Endothelial cell of umbilical vein (primary cell): ENCODE data around the gene BIRC5. TPM values are rescaled to one million over a fixed set of nuclear protein-coding genes. Genes with fewer than 3 reads are reported as not detected.

ENCODE experiments used
- BruUV-seq: library from RNA; stranded (reverse); fragments of 400-500 nt; replicated peaks from 2 replicates; lab custom pipeline; 2021; lab: Mats Ljungman, UMichigan
- CTCF ChIA-PET: fragments of 300-600, 350-600 bp; sonication (Branson Sonifier 250); formaldehyde crosslinking; loops from one replicate; lab custom pipeline; 2021; ENCODE audit warnings: antibody characterized with exemption, inconsistent platforms; lab: Charles Lee
- POLR2A ChIA-PET: fragments of 300-600, 350-600 bp; sonication (Branson Sonifier 250); formaldehyde crosslinking; loops from one replicate; lab custom pipeline; 2021; ENCODE audit warnings: antibody characterized with exemption, inconsistent platforms; lab: Charles Lee
- DNase-seq: peaks from one replicate; pipeline ENCODE4 v3.0.0-alpha.2; 2011; ENCODE audit warnings: low read depth, low spot score
- FAIRE-seq: peaks from 2 replicates; lab custom pipeline; 2011; peaks lifted over from hg19 to GRCh38; lab: Jason Lieb, UNC
- H2AFZ ChIP-seq: 2 replicates; pipeline ENCODE4 v1.6.0; 2012; ENCODE audit warnings: low read depth, low read length, control low read depth, inconsistent platforms
- H3K27ac ChIP-seq: 2 replicates; pipeline ENCODE4 v1.5.1; 2011; ENCODE audit warnings: low read depth, mild to moderate bottlenecking, control low read depth, low read length, moderate library complexity; ENCODE audit not compliant: insufficient read depth
- H3K27me3 ChIP-seq, 2 experiments: 2 replicates each; pipeline versions ENCODE4 v1.6.0 to v1.6.1; 2011; ENCODE audit warnings: low read length in 2 of 2, mixed read lengths in 1 of 2; ENCODE audit not compliant: control insufficient read depth in 2 of 2, insufficient read depth in 2 of 2
- H3K36me3 ChIP-seq, 2 experiments: 2 replicates in 1 of 2; 3 replicates in 1 of 2; pipeline ENCODE4 v1.5.1; 2011; ENCODE audit warnings: low read length in 2 of 2, mild to moderate bottlenecking in 1 of 2, moderate library complexity in 1 of 2; ENCODE audit not compliant: control insufficient read depth in 2 of 2, insufficient read depth in 2 of 2; ENCODE audit errors: extremely low read depth in 1 of 2
- H3K4me1 ChIP-seq: 3 replicates; pipeline ENCODE4 v1.5.1; 2011; ENCODE audit warnings: mild to moderate bottlenecking, low read length; ENCODE audit not compliant: control insufficient read depth, insufficient read depth; ENCODE audit errors: extremely low read depth
- H3K4me2 ChIP-seq: 2 replicates; pipeline ENCODE4 v1.6.1; 2011; ENCODE audit warnings: low read length, control low read depth, mixed read lengths; ENCODE audit not compliant: insufficient read depth
- H3K4me3 ChIP-seq, 3 experiments: fragments of 200-600 bp in 1 of 3; sonication (generic), shearing (Covaris generic) in 1 of 3; replicated peaks in 1 of 3; 2 replicates each; pipeline ENCODE4 v1.5.1; 2011 to 2016; ENCODE audit warnings: control low read depth in 3 of 3, low read length in 3 of 3, mild to moderate bottlenecking in 2 of 3, inconsistent platforms in 1 of 3, low read depth in 1 of 3, moderate library complexity in 1 of 3; ENCODE audit not compliant: insufficient read depth in 1 of 3
- H3K79me2 ChIP-seq: 2 replicates; pipeline ENCODE4 v1.6.0; 2012; ENCODE audit warnings: low read length, inconsistent platforms; ENCODE audit not compliant: control insufficient read depth, insufficient read depth
- H3K9ac ChIP-seq: replicated peaks from 2 replicates; pipeline ENCODE3; 2011; ENCODE audit warnings: low read length, control low read depth; ENCODE audit not compliant: insufficient read depth; ENCODE audit errors: extremely low read depth
- H3K9me1 ChIP-seq: replicated peaks from 3 replicates; pipeline ENCODE4 v1.6.0; 2011; ENCODE audit warnings: mild to moderate bottlenecking, low read length; ENCODE audit not compliant: control insufficient read depth, insufficient read depth; ENCODE audit errors: extremely low read depth
- H3K9me3 ChIP-seq: replicated peaks from 2 replicates; pipeline ENCODE4 v1.5.1; 2012; ENCODE audit warnings: low read length, inconsistent platforms; ENCODE audit not compliant: control insufficient read depth, insufficient read depth
- H4K20me1 ChIP-seq: replicated peaks from 2 replicates; pipeline ENCODE3; 2011; ENCODE audit warnings: mild to moderate bottlenecking, low read length; ENCODE audit not compliant: control insufficient read depth, insufficient read depth; ENCODE audit errors: extremely low read depth
- CTCF ChIP-seq, 2 donors: IDR thresholded peaks; 1 replicate in 1 of 2; 2 replicates in 1 of 2; pipeline ENCODE4 v1.5.1; 2011; ENCODE audit warnings: low read length in 2 of 2, mild to moderate bottlenecking in 2 of 2, moderate library complexity in 2 of 2, control low read depth in 1 of 2, inconsistent platforms in 1 of 2, low read depth in 1 of 2; ENCODE audit not compliant: insufficient read depth in 1 of 2; ENCODE audit errors: extremely low read depth in 1 of 2
- EZH2 ChIP-seq: IDR thresholded peaks from 2 replicates; pipeline ENCODE4 v1.6.1; 2012; ENCODE audit warnings: borderline replicate concordance, low read depth, mild to moderate bottlenecking, moderate library complexity, low read length, inconsistent platforms; ENCODE audit not compliant: severe bottlenecking
- FOS ChIP-seq: IDR thresholded peaks from 2 replicates; pipeline ENCODE4 v1.6.1; 2011; ENCODE audit warnings: mild to moderate bottlenecking, low read length, moderate library complexity, borderline replicate concordance; ENCODE audit not compliant: insufficient read depth
- GATA2 ChIP-seq: IDR thresholded peaks from 2 replicates; pipeline ENCODE4 v1.7.0; 2011; ENCODE audit warnings: low read depth, mild to moderate bottlenecking, moderate library complexity, mixed read lengths, low read length; ENCODE audit not compliant: insufficient read length, insufficient read depth
- JUN ChIP-seq: IDR thresholded peaks from 2 replicates; pipeline ENCODE4 v1.6.1; 2011; ENCODE audit warnings: borderline replicate concordance, low read depth; ENCODE audit not compliant: insufficient read length, insufficient read depth
- MAX ChIP-seq: IDR thresholded peaks from 2 replicates; pipeline ENCODE4 v1.6.1; 2011; ENCODE audit not compliant: insufficient read depth, insufficient read length
- MYC ChIP-seq: IDR thresholded peaks from one replicate; pipeline ENCODE4 v1.6.1; 2011; ENCODE audit warnings: mild to moderate bottlenecking, low read depth, low read length
- POLR2A ChIP-seq: IDR thresholded peaks from 2 replicates; pipeline ENCODE4 v1.6.1; 2012; ENCODE audit warnings: low read depth, mild to moderate bottlenecking, control low read depth, low read length
- POLR2AphosphoS5 ChIP-seq: IDR thresholded peaks from 2 replicates; pipeline ENCODE4 v1.6.1; 2012; ENCODE audit warnings: low read depth, mild to moderate bottlenecking, control low read depth, low read length, moderate library complexity; ENCODE audit not compliant: insufficient read depth
- dilution Hi-C: fragments of 300-500 bp; cut with MboI; formaldehyde crosslinking; loops from one replicate; pipeline ENCODE4 v1.15.0; 2019; ENCODE audit warnings: low sequenced_read_pairs; ENCODE audit not compliant: extremely low pct_ligation_motif_present
- intact Hi-C: fragments of 100-400 bp; cut with micrococcal nuclease; formaldehyde crosslinking; loops from one replicate; pipeline ENCODE4 v1.10.0; 2022
- polyA plus RNA-seq, 4 experiments: library from polyadenylated mRNA; depleted of rRNA in 3 of 4; stranded (reverse) in 3 of 4; unstranded in 1 of 4; fragments of >200 nt; gene quantifications; 2 replicates each; pipeline versions ENCODE4 v1.2.1 to v1.2.3, GENCODE V29; 2011 to 2012; ENCODE audit warnings: missing spikeins in 1 of 4
- total RNA-seq: library from RNA; stranded (reverse); gene quantifications from 2 replicates; pipeline ENCODE4 v1.2.3, GENCODE V29; 2021

The BIRC5 gene
- total and polyA plus RNA-seq, 2 donors (not counting 3 experiments of a cell fraction or from before 2014, with no cell fraction given): 32.8 to 74.6 TPM

DNA sequence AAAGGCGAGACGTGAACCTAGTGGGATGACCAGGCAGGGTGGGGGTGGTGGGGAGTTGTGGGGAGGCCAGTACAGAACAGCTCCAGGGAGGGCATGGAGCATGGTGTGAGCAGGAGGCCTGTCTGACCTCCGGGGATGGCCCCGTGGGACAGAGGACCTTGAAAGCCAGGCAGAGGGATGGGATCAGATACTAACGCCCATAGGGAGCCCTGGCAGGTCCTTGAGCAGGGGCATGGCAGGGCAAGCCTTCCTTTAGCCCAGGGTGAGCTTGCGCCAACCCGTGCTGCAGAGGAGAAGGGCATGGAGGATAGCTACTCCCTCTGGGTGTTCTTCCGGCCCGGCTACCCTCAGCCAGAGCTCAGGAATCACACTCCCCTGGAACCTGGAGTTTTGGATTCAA lies 52.7 kb downstream of the BIRC5 start:
- Histone ChIP-seq H3K9ac (no peak overlapping the region), H3K27ac (no peak overlapping the region), H3K79me2 (no peaks in the 10 kb centered on the region), H3K9me3 (no peaks in the 10 kb centered on the region), H3K9me1 (no peaks in the 10 kb centered on the region), H3K4me2 (no peak overlapping the region), H4K20me1 (no peaks in the 10 kb centered on the region), H3K4me3 (no peak overlapping the region), H3K4me1 (peaks cover 9% of the 10 kb centered on the region), H3K27me3 (peaks cover 14 to 17% of the 10 kb centered on the region in 2 experiments), H3K36me3 (no peaks in the 10 kb centered on the region), H2AFZ (no peak overlapping the region)
- no peak for TF ChIP-seq GATA2
- no peak for TF ChIP-seq MYC
- TF ChIP-seq POLR2AphosphoS5: no peak
- TF ChIP-seq MAX: no peak
- no peak for TF ChIP-seq JUN
- no peak for TF ChIP-seq POLR2A
- no peak for TF ChIP-seq FOS
- no peak for TF ChIP-seq EZH2
- TF ChIP-seq CTCF (IDR thresholded peaks at IDR 0.05; ENCODE audit: extremely low read depth in 1 of 2, insufficient read depth in 1 of 2, low read depth in 1 of 2, low read length in 2 of 2): no peak
- intact Hi-C loops: no loop called here
- FAIRE-seq: no peak
- dilution Hi-C loops: no loop called here
- ChIA-PET CTCF (no interaction called here), POLR2A (no interaction called here)
- BruUV-seq: no TSS peak
- DNase-seq: no peak
